Left renal pelvis (tissue), 4 donors: ENCODE measurements around the gene DLX4. TPM values are rescaled to one million over a fixed set of nuclear protein-coding genes. Genes with fewer than 3 reads are reported as not detected.

Experiments used
- DNase-seq, 4 donors: peaks; one replicate each; pipeline ENCODE4 v3.0.0-alpha.2; 2013; ENCODE audit warnings: low read depth in 4 of 4, low spot score in 3 of 4
- polyA plus RNA-seq, 4 donors: library from polyadenylated mRNA; unstranded; fragments of 120-200 nt; gene quantifications; one replicate each; pipeline ENCODE4 v1.2.1, GENCODE V29; 2013; ENCODE audit not compliant: insufficient read length in 4 of 4

The DLX4 gene
- polyA plus RNA-seq, 4 donors = 0.60 to 0.98 (median 0.66) TPM; not detected in 1

GRCh38 chr17:49998836-49999511, 30.0 kb downstream of the DLX4 start:
- DNase-seq = no peak

DNA sequence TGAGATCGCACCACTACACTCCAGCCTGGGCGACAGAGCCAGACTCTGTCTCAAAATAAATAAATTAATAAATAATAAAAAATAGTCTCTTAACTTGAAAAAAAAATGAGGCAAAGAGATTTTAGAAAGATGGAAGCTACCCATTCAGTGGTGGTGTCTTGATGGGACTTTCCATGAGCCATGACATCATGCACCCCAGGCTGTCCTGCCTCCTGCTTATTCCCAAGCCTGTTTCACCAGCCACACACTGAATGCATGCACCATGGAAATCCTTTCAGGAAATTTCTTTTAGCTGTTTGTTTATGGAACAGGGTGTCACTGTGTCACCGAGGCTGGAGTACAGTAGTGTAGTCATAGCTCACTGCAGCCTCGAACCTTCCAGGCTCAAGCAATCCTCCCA, 34.9 kb downstream of the DLX4 start:
- no peak for DNase-seq

- DNase-seq = no peak
Measured at GRCh38 chr17:50009282-50009681, 40.3 kb downstream of the DLX4 start.

- no peak for DNase-seq
Measured at GRCh38 chr17:50013079-50013478, 44.1 kb downstream of the DLX4 start.

DNA sequence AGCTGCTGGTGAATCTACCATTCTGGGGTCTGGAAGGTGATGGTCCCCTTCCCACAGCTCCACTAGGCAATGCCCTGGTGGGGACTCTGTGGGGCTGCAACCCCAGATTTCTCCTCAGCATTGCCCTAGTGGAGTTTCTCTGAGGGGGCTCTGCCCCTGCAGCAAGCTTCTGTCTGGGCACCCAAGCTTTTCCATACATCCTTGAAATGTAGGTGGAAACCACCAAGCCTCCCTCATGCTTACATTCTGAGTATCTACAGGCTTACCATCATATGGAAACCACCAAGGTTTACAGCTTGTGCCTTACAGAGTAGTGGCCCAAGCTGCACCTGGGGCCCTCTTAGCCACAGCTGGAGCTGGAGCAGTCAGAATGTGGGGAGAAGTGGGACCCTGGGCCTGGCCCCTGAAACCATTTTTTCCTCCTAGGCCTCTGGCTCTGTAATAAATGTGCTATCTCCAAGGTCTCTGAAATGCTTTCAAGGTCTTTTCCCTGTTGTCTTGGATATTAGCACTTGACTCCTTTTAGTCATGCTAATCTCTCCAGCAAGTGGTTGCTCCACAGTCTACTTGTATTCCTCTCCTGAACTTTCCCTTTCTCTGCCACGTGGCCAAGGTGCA, 45.6 kb downstream of the DLX4 start:
- no peak for DNase-seq

GRCh38 chr17:50015146-50015545, 46.2 kb downstream of the DLX4 start:
- no peak for DNase-seq

- DNase-seq = no peak
Measured at GRCh38 chr17:50018909-50019308, 49.9 kb downstream of the DLX4 start.

GRCh38 chr17:50020841-50021599, 52.0 kb downstream of the DLX4 start:
- no peak for DNase-seq

GRCh38 chr17:50021681-50022370, 52.8 kb downstream of the DLX4 start:
- DNase-seq = no peak

- no peak for DNase-seq
Measured at GRCh38 chr17:50022463-50023130, 53.6 kb downstream of the DLX4 start.

DNA sequence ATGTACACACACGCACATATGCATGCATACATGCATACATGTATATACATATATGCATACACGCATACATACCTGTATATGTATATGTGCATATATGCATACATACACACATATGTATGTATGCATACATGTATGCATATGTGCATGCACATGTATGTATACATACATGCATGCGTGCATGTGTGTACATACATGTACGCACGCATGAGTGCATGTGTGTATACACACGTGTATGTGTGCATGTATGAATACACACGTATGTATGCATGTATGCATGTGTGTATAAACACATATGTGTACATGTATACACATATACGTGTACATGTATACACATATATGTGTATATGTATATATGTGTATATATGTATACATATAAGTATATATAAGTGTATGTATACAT, 54.5 kb downstream of the DLX4 start:
- no peak for DNase-seq

Other genes starting within 250 kb of the DLX4 start
- gene FAM117A, start 205.1 kb upstream of the DLX4 start, polyA plus RNA-seq = 10 to 100 TPM; 15.2 to 20.7 (median 17.2) TPM
- gene KAT7, start 180.5 kb upstream of the DLX4 start, polyA plus RNA-seq = 10 to 100 TPM; 39.3 to 57.1 (median 52.6) TPM
- 1 to 10 TPM in 1 of 4 donors, under 1 TPM in 1, not detected in 2; 0.93 to 1.1 TPM for gene TAC4, start 121.1 kb upstream of the DLX4 start, polyA plus RNA-seq
- 1 to 10 TPM in 3 of 4 donors, under 1 TPM in 1; 0.99 to 1.7 (median 1.3) TPM for gene DLX3, start 26.0 kb downstream of the DLX4 start, polyA plus RNA-seq
- 100 to 1,000 TPM in 1 of 4 donors, 10 to 100 TPM in 3; 48.3 to 109 (median 88.1) TPM for gene ITGA3, start 86.9 kb downstream of the DLX4 start, polyA plus RNA-seq
- gene PDK2, start 126.2 kb downstream of the DLX4 start, polyA plus RNA-seq = 100 to 1,000 TPM in 3 of 4 donors, 10 to 100 TPM in 1; 68.8 to 113 (median 112) TPM
- gene SAMD14, start 161.0 kb downstream of the DLX4 start, polyA plus RNA-seq = 10 to 100 TPM in 3 of 4 donors, 1 to 10 TPM in 1; 9.2 to 19.0 (median 13.1) TPM
- gene PPP1R9B, start 181.5 kb downstream of the DLX4 start, polyA plus RNA-seq = 10 to 100 TPM; 40.5 to 54.9 (median 46.6) TPM
- 1 to 10 TPM in 2 of 4 donors, under 1 TPM in 2; 0.48 to 1.5 (median 0.89) TPM for gene SGCA, start 196.8 kb downstream of the DLX4 start, polyA plus RNA-seq
- 1,000 to 10,000 TPM in 1 of 4 donors, 100 to 1,000 TPM in 3; 462 to 7,291 (median 934) TPM for gene COL1A1, start 232.4 kb downstream of the DLX4 start, polyA plus RNA-seq